ENCODE data around the gene ALDH1A3.

DNA sequence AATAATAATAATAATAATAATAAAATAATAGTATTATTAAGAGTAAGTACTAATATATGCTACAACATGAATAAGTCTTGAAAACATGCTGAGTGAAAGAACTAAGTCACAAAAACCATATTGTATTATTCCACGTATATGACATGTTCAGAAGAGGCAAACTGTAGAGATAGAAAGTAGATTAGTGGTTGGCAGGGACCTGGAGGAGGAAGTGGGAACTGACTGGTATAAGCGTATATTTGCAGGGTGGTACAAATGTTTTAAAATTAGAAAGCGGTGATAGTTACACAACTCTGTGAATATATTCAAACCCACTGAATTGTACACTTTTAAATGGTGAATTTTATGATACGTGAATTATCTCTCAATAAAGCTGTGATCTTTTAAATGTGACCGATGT, 72.3 kb downstream of the ALDH1A3 start:
- TF ChIP-seq EZH2 (IDR thresholded peaks at IDR 0.05): no peak
- no peak for TF ChIP-seq POLR2AphosphoS5 (IDR thresholded peaks at IDR 0.05; ENCODE audit: borderline replicate concordance, low read depth, low read length)
- no peak for TF ChIP-seq FOXP2 (optimal IDR thresholded peaks at IDR 0.05; ENCODE audit: control extremely low read depth, extremely low read length, insufficient read depth)
